ENCODE measurements around the gene PIGQ. TPM values are rescaled to one million over a fixed set of nuclear protein-coding genes. Genes with fewer than 3 reads are reported as not detected.

Gene PIGQ
- polyA plus RNA-seq, 1 of the 3 experiments (the other 2 are of a cell fraction), result 38.7 TPM

DNA sequence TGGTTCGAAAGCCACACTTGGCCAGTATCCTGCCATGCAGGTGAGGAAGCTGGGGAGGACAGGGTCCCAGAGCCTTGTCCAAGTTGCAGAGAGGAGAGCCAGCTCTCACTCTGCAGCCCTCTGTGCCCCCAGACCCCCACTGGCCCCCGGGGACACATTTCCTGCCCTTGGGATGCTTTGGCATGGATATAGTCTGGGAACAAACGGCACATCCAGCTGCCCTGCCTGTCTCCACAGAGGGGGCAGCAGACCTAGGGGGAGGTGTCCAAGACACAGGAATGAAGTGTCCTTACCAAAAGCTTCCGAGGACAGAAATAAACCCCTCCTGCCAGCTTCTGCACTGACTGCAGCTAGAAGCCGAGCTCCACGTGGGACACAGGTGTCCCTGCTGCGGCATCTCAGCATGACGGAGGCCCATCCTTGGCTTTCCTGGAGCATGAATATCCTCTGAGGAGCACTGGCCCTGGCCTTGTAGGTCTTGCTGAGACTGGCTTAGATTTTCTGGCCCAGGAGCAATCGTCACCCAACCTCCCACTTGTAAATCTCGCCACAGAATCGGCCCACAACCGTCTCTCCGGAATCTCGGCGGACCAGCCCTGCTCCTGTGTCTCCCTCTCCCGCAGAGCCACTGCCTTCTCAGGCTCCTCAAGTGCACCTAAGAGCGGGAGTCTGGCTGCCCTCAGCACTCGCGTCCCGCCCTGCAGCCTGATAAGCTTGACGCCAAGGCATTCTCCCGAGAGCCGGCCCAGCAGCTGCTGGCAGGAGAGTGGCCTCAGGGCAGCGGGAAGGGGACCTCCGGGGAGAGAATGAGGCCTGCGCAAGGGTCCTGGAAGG is 43.4 kb upstream of the PIGQ start:
- ChIA-PET CTCF (interaction anchor here (1.0 to 2.3 kb wide), 4 partner anchors 13 to 135 kb away, joined by 3 to 9 read pairs (median 4); partner anchors contain the start of gene PIGQ), POLR2A (interaction anchor here (0.5 to 1.6 kb wide), 6 partner anchors 12 to 110 kb away, joined by 3 to 6 read pairs (median 4); partner anchors contain the start of genes METTL26 and RAB11FIP3)
- Histone ChIP-seq H3K79me2 (ENCODE audit: insufficient read depth) (peaks cover 53% of the 10 kb centered on the region), H3K9ac (peak overlapping the region; percentile 94), H3K4me3 (ENCODE audit: low read depth in 2 of 2, low read length in 1 of 2) (peak overlapping the region; percentile 83 to 86), H2AFZ (ENCODE audit: low read depth) (no peak overlapping the region), H3K27ac (ENCODE audit: low read depth in 2 of 2, low read length in 1 of 2) (peak overlapping the region; percentile 72 to 92), H3K9me2 (no peaks in the 10 kb centered on the region), H3K9me3 (no peaks in the 10 kb centered on the region), H3K27me3 (ENCODE audit: insufficient read depth) (no peaks in the 10 kb centered on the region), H3K4me2 (peak overlapping the region; percentile 89), H4K20me1 (ENCODE audit: insufficient read depth) (peaks cover 43% of the 10 kb centered on the region), H3K4me1 (ENCODE audit: control insufficient read depth in 1 of 2, insufficient read depth in 2 of 2, low read depth in 1 of 2, low read length in 1 of 2) (peaks cover 11 to 25% of the 10 kb centered on the region in 2 experiments; a peak in 3 of 4 replicates), H3F3A (replicated peaks; ENCODE audit: insufficient read depth) (peaks cover 26% of the 10 kb centered on the region), H3K36me3 (replicated peaks in 1 of 2; ENCODE audit: control insufficient read depth in 1 of 2, insufficient read depth in 2 of 2, low read length in 1 of 2) (peaks cover 0 to 7% of the 10 kb centered on the region in 2 experiments)
- WGBS (ENCODE audit: low lambda C conversion rate), result 20% methylated on average over 18 of the region's 26 CpGs
- no peak for DNase-seq
- TF ChIP-seq MXI1 (IDR thresholded peaks at IDR 0.05; ENCODE audit: low read depth, low read length) (peak; percentile 62; the same call in 1 of the 2 replicates), NRF1 (IDR thresholded peaks at IDR 0.05; ENCODE audit: low read depth, low read length) (0 out of 2 replicates have a peak, but pooled peaks have one; percentile 9), TEAD4 (IDR thresholded peaks at IDR 0.05; ENCODE audit: borderline replicate concordance, insufficient read depth) (no peak)

DNA sequence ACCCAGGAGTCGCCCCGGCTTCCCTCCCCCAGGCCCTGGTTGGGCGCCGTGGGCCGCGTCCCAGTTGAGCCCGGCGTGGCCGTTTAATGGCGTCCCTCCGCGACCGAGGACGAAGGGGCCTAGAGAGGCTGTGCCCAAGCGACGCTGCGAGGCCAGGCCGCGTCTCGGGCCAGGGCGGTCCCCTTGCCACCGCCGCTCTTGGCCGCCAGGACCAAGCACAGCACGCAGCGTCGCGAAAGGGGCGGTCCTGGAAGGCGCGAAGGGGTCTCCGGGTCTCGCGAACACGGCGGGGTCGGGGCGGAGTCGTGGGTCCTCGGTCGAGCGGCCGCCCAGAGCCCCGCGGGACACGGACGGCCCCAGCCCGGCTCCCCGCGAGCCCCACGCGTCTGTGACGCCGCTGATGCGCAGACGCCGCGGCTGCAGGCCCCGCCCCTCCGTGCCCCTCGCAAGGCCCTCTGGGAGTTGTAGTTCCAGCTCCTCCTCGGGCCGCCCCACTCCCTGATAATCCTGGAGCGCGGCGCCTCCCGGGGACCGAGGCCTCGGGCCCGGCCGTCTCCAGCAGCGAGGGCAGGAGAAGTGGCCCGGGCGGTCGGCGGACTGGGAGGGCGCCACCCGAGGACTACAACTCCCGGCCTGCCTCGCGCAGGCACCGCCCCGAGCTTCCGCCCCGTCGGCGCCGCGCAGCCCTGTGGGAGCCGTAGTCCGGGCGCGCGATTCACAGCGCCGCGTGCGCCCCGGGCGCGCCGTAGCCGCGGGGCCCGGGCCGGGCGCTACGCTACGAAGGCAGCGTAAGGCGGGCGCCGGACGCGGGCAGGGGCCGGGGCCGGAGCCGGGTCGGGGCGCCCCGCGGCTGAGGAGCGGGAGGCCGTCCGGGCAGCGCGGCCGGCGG is 42.5 kb upstream of the PIGQ start, which contains the start of gene CAPN15:
Gene CAPN15 (plus strand): TSS at position 698 of the 889 bp plus-strand sequence. CDS start 19,127 bp downstream, outside the sequence.
- Histone ChIP-seq H2AFZ (ENCODE audit: low read depth) (no peak within 1 kb of the TSS), H3K9me2 (no peaks in the 10 kb centered on the region), H3K4me2 (peak within 1 kb of the TSS; percentile 100), H3K79me2 (ENCODE audit: insufficient read depth) (peaks cover 61% of the 10 kb centered on the region), H3K4me1 (ENCODE audit: control insufficient read depth in 1 of 2, insufficient read depth in 2 of 2, low read depth in 1 of 2, low read length in 1 of 2) (peaks cover 11 to 25% of the 10 kb centered on the region in 2 experiments; a peak in 3 of 4 replicates), H4K20me1 (ENCODE audit: insufficient read depth) (peaks cover 52% of the 10 kb centered on the region), H3K9me3 (no peaks in the 10 kb centered on the region), H3K27ac (ENCODE audit: low read depth in 2 of 2, low read length in 1 of 2) (peak within 1 kb of the TSS; percentile 78 to 92), H3K9ac (peak within 1 kb of the TSS; percentile 94), H3F3A (replicated peaks; ENCODE audit: insufficient read depth) (peaks cover 26% of the 10 kb centered on the region), H3K36me3 (replicated peaks in 1 of 2; ENCODE audit: control insufficient read depth in 1 of 2, insufficient read depth in 2 of 2, low read length in 1 of 2) (peaks cover 0 to 7% of the 10 kb centered on the region in 2 experiments), H3K27me3 (ENCODE audit: insufficient read depth) (no peaks in the 10 kb centered on the region), H3K4me3 (ENCODE audit: low read depth in 2 of 2, low read length in 1 of 2) (peak within 1 kb of the TSS; percentile 83 to 95)
- WGBS (ENCODE audit: low lambda C conversion rate), result 0% methylated on average over 12 of the region's 129 CpGs
- ChIA-PET CTCF (interaction anchor here (0.8 to 2.3 kb wide), 4 partner anchors 12 to 136 kb away, joined by 3 to 9 read pairs (median 4); partner anchors contain the start of gene PIGQ), POLR2A (interaction anchor here (0.5 to 1.2 kb wide), 6 partner anchors 13 to 274 kb away, joined by 3 to 5 read pairs (median 4); partner anchors contain the start of genes METTL26 and RAB11FIP3)
- peak; percentile 93 for DNase-seq
- TF ChIP-seq, protein P1, sequence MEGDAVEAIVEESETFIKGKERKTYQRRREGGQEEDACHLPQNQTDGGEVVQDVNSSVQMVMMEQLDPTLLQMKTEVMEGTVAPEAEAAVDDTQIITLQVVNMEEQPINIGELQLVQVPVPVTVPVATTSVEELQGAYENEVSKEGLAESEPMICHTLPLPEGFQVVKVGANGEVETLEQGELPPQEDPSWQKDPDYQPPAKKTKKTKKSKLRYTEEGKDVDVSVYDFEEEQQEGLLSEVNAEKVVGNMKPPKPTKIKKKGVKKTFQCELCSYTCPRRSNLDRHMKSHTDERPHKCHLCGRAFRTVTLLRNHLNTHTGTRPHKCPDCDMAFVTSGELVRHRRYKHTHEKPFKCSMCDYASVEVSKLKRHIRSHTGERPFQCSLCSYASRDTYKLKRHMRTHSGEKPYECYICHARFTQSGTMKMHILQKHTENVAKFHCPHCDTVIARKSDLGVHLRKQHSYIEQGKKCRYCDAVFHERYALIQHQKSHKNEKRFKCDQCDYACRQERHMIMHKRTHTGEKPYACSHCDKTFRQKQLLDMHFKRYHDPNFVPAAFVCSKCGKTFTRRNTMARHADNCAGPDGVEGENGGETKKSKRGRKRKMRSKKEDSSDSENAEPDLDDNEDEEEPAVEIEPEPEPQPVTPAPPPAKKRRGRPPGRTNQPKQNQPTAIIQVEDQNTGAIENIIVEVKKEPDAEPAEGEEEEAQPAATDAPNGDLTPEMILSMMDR (IDR thresholded peaks at IDR 0.05), result peak; percentile 10; the same call in 1 of the 2 replicates
- peak; percentile 35; the same call in 1 of the 2 replicates for TF ChIP-seq MXI1 (IDR thresholded peaks at IDR 0.05; ENCODE audit: low read depth, low read length)
- TF ChIP-seq CHD2 (IDR thresholded peaks at IDR 0.05; ENCODE audit: low read length, partially characterized antibody), result peak; percentile 74
- TF ChIP-seq GABPA (IDR thresholded peaks at IDR 0.05; ENCODE audit: low read depth), result peak; percentile 77
- no peak for TF ChIP-seq RXRA (IDR thresholded peaks at IDR 0.05; ENCODE audit: borderline replicate concordance, low read depth)
- TF ChIP-seq, protein P2, sequence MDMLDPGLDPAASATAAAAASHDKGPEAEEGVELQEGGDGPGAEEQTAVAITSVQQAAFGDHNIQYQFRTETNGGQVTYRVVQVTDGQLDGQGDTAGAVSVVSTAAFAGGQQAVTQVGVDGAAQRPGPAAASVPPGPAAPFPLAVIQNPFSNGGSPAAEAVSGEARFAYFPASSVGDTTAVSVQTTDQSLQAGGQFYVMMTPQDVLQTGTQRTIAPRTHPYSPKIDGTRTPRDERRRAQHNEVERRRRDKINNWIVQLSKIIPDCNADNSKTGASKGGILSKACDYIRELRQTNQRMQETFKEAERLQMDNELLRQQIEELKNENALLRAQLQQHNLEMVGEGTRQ (IDR thresholded peaks at IDR 0.05; ENCODE audit: borderline replicate concordance, low read depth, low read length), result no peak
- TF ChIP-seq YY1 (IDR thresholded peaks at IDR 0.05; ENCODE audit: low read depth), result peak; percentile 68
- TF ChIP-seq EP300 (IDR thresholded peaks at IDR 0.05; ENCODE audit: borderline replicate concordance in 1 of 2, low read depth in 1 of 2, low read length in 1 of 2), result no peak
- TF ChIP-seq NRF1 (IDR thresholded peaks at IDR 0.05; ENCODE audit: low read depth, low read length), result peak; percentile 76
- TF ChIP-seq TCF12 (IDR thresholded peaks at IDR 0.05), result no peak
- TF ChIP-seq TAF1 (IDR thresholded peaks at IDR 0.05; ENCODE audit: borderline replicate concordance, low read depth, low read length), result peak; percentile 20; the same call in 1 of the 2 replicates
- TF ChIP-seq, protein P3, sequence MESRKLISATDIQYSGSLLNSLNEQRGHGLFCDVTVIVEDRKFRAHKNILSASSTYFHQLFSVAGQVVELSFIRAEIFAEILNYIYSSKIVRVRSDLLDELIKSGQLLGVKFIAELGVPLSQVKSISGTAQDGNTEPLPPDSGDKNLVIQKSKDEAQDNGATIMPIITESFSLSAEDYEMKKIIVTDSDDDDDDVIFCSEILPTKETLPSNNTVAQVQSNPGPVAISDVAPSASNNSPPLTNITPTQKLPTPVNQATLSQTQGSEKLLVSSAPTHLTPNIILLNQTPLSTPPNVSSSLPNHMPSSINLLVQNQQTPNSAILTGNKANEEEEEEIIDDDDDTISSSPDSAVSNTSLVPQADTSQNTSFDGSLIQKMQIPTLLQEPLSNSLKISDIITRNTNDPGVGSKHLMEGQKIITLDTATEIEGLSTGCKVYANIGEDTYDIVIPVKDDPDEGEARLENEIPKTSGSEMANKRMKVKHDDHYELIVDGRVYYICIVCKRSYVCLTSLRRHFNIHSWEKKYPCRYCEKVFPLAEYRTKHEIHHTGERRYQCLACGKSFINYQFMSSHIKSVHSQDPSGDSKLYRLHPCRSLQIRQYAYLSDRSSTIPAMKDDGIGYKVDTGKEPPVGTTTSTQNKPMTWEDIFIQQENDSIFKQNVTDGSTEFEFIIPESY (IDR thresholded peaks at IDR 0.05; ENCODE audit: borderline replicate concordance, low read depth), result 0 out of 2 replicates have a peak, but pooled peaks have one; percentile 23
- TF ChIP-seq, protein P4, sequence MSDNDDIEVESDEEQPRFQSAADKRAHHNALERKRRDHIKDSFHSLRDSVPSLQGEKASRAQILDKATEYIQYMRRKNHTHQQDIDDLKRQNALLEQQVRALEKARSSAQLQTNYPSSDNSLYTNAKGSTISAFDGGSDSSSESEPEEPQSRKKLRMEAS (IDR thresholded peaks at IDR 0.05; ENCODE audit: low read depth), result no peak; the same call in 1 of the 2 replicates
- no peak for TF ChIP-seq FOXM1 (IDR thresholded peaks at IDR 0.05; ENCODE audit: low read depth)
- TF ChIP-seq ELF1 (IDR thresholded peaks at IDR 0.05), result peak; percentile 67
- peak; percentile 54; the same call in 1 of the 2 replicates for TF ChIP-seq POLR2AphosphoS5 (IDR thresholded peaks at IDR 0.05; ENCODE audit: low read depth, low read length)
- TF ChIP-seq SMC3 (IDR thresholded peaks at IDR 0.05; ENCODE audit: low read depth, low read length), result no peak
